Subcutaneous abdominal adipose tissue (tissue), 5 donors: ENCODE data around the gene IFITM1.
"Not testable (repeated sequence)": the region's sequence is repeated elsewhere in the genome, so short reads cannot be mapped to it uniquely, and the experiment has no call there.

Experiments used
- H3K27ac ChIP-seq: one replicate; pipeline ENCODE4 v1.7.0; 2013; ENCODE audit warnings: low read depth, mild to moderate bottlenecking, inconsistent platforms, low read length, moderate library complexity
- H3K27me3 ChIP-seq, 5 donors: one replicate each; pipeline ENCODE4 v1.7.0; 2013; ENCODE audit warnings: low read length in 5 of 5, inconsistent platforms in 1 of 5; ENCODE audit not compliant: control insufficient read depth in 5 of 5, insufficient read depth in 4 of 5
- H3K36me3 ChIP-seq, 5 donors: one replicate each; pipeline ENCODE4 v1.7.0; 2013; ENCODE audit warnings: low read length in 5 of 5; ENCODE audit not compliant: control insufficient read depth in 5 of 5, insufficient read depth in 5 of 5
- H3K4me1 ChIP-seq, 5 donors: one replicate each; pipeline ENCODE4 v1.7.0; 2013; ENCODE audit warnings: low read length in 5 of 5, mild to moderate bottlenecking in 3 of 5, moderate library complexity in 1 of 5; ENCODE audit not compliant: control insufficient read depth in 5 of 5, insufficient read depth in 5 of 5
- H3K4me3 ChIP-seq, 5 donors: one replicate each; pipeline ENCODE4 v1.7.0; 2013; ENCODE audit warnings: low read length in 5 of 5, low read depth in 1 of 5
- H3K9ac ChIP-seq, 5 donors: one replicate each; pipeline ENCODE4 v1.7.0; 2013; ENCODE audit warnings: low read length in 5 of 5, mild to moderate bottlenecking in 4 of 5, moderate library complexity in 3 of 5
- H3K9me3 ChIP-seq, 5 donors: one replicate each; pipeline ENCODE4 v1.7.0; 2013; ENCODE audit warnings: low read length in 5 of 5; ENCODE audit not compliant: control insufficient read depth in 5 of 5
- donor health status: healthy.
- donor health status: healthy.
- donor health status: healthy.
- donor health status: healthy.
- donor health status: healthy.

The IFITM1 gene

DNA sequence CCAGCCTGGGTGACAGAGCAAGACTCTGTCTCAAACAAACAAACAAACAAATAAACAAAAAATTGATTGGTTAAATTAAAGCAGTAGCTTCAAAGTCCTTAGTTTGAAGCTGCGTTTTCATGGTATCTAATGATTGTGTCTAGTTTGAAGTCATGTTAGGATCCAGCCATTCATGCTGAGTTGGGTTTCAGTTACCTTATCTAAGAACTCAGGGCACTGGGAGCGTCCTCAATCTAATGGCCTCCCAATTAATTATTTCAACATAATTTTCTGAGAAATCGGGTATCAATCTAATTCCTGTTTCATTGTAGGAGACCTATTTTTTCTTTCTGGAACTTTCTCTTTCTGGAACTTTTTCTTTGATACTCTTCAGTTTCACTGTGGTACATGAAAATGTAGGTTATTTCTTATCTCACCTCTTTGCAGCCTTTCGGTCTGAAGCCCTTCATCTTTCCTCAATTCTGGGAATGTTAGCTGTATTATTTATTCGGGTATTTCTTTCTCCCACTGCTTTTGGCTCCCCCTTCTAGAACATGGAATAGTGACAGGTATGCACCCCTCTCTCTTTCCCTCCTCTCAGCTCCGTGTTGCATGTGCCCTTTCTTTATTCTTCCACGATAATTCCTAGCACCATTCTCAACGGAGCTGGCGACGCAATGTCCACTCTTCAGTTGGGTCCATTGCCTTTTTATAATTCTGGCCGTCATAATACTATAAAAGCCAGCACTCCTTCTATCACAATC is 31.2 kb downstream of the IFITM1 start:
- no peak overlapping the region for H3K4me3 ChIP-seq
- H3K36me3 ChIP-seq, result no peaks in the 10 kb centered on the region
- H3K4me1 ChIP-seq, result no peaks in the 10 kb centered on the region
- H3K27me3 ChIP-seq, result no peaks in the 10 kb centered on the region
- no peak overlapping the region for H3K9ac ChIP-seq
- H3K27ac ChIP-seq, result no peak overlapping the region
- H3K9me3 ChIP-seq, result no peaks in the 10 kb centered on the region

DNA sequence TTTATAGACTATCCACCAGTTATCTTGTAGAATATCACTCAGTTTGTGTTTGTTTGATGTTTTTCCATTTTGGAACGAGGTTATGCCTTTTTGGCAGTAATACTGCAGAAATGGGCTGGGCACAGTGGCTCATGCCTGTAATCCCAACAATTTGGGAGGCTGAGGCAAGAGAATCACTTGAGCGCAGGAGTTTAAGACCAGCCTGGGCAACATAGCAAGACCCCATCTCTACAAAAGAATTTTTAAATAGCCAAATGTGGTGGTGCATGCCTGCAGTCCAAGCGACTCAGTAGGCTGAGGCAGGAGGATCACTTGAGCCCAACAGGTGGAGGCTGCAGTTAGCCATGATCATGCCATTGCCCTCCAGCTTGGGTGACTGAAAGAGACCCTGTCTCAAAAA is 32.7 kb downstream of the IFITM1 start:
- Histone ChIP-seq H3K9me3 (no peaks in the 10 kb centered on the region), H3K4me3 (no peak overlapping the region), H3K36me3 (no peaks in the 10 kb centered on the region), H3K9ac (no peak overlapping the region), H3K27ac (no peak overlapping the region), H3K4me1 (peaks cover 0 to 10% (median 5%) of the 10 kb centered on the region in 5 donors), H3K27me3 (no peaks in the 10 kb centered on the region)

DNA sequence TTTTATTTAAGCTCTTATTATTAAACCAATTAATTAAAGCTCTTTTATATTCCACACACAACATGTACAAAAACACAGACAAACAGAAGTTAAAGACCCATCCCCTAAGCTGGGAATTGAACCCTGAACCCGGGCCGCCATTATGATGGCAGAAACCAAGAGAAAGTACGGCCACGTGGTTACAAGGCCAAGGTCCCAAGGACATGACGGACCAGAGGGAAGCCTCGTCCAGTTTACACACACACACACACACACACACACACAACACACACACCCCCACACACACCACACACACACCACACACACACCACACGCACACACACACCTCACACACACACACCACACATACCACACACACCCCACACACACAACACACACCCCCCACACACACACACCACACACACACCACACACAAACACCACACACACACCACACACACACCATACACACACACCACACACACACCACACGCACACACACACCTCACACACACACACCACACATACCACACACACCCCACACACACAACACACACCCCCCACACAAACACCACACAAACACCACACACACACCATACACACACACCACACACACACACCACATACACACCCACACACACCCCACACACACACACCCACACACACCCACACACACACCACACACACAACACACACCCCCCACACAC is 35.6 kb downstream of the IFITM1 start:
- H3K27ac ChIP-seq, H3K27me3 ChIP-seq, H3K36me3 ChIP-seq, H3K9ac ChIP-seq, H3K9me3 ChIP-seq, H3K4me3 ChIP-seq: not testable (repeated sequence)
- H3K4me1 ChIP-seq, result peaks cover 5 to 27% (median 18%) of the 10 kb centered on the region in 5 donors

DNA sequence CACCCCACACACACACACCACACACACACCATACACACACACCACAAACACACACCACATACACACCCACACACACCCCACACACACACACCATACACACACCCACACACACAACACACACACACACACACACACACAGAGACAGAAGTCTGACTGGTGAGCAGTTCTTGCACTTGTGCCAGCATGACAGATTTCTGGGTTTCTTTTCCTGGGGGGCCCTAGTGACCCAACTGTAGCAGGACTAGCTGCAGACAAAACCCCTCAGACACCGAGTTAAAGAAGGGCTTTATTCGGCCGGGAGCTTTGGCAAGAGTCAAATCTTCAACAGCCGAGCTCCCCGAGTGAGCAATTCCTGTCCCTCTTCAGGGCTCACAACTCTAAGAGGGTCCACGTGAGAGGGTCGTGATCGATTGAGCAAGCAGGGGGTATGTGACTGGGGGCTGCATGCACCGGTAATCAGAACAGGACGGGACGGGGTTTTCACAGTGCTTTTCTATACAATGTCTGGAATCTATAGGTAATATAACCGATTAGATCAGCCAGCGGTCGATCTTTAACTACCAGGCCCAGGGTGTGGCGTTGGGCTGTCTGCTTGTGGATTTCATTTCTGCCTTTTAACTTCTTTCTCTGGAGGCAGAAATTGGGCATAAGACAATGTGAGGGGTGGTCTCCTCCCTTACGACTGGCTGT is 36.3 kb downstream of the IFITM1 start:
- H3K9ac ChIP-seq, H3K27me3 ChIP-seq, H3K4me3 ChIP-seq, H3K9me3 ChIP-seq, H3K27ac ChIP-seq, H3K36me3 ChIP-seq: not testable (repeated sequence)
- peaks cover 5 to 29% (median 20%) of the 10 kb centered on the region in 5 donors for H3K4me1 ChIP-seq

DNA sequence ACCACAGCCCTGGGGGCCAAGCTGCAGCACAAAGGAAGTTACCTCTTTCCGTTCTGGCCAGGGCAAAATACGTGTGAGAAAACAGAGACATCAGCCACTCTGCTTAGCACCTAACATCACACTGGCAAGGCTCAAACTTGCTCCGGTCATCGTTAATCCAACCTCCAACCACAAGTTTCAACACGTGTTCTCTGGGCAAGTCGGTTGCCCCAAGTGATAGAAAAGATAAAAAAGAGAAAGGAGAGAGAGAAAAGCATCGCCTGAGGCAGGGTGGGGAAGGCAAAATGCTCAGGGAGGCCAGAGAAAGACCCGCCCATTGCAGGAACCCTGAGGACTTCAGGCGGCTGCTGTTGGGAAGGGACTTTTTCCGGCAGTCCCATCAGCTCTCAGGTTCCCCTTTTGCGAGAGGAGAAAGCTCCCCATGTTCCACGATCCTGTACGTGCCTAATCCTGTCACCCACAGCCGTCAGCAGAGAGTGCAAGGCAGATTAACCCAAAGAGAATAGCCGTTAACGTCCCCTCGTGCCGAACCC is 36.9 kb downstream of the IFITM1 start:
- no peaks in the 10 kb centered on the region for H3K27me3 ChIP-seq
- no peaks in the 10 kb centered on the region for H3K9me3 ChIP-seq
- peak overlapping the region in 1 of 5 donors; percentile 14 for H3K9ac ChIP-seq
- H3K27ac ChIP-seq, result no peak overlapping the region
- H3K36me3 ChIP-seq, result no peaks in the 10 kb centered on the region
- H3K4me3 ChIP-seq, result no peak overlapping the region
- H3K4me1 ChIP-seq, result peaks cover 8 to 35% (median 26%) of the 10 kb centered on the region in 5 donors

DNA sequence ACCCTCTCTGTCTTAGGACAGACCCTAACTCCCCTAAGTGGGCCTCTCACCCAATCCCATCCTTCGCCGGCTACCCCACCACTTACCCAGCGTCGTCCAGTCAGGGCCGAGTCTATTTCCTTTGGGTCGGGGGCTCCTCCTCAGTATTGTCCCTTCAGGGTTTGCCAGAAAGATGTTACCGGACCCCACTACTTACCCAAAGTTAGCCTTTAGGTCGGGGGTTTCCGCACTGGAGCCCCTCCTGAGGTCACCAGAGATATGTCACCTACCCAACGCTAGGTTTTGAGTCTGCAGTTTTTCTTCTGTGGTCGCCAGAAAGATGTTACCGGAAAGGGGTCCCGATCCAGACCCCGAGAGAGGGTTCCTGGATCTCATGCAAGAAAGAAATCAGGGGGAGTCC is 37.6 kb downstream of the IFITM1 start:
- peak overlapping the region in 1 of 5 donors; percentile 14 for H3K9ac ChIP-seq
- no peak overlapping the region for H3K27ac ChIP-seq
- no peaks in the 10 kb centered on the region for H3K27me3 ChIP-seq
- H3K9me3 ChIP-seq, result no peaks in the 10 kb centered on the region
- H3K4me1 ChIP-seq, result peaks cover 8 to 35% (median 27%) of the 10 kb centered on the region in 5 donors
- no peaks in the 10 kb centered on the region for H3K36me3 ChIP-seq
- H3K4me3 ChIP-seq, result no peak overlapping the region

DNA sequence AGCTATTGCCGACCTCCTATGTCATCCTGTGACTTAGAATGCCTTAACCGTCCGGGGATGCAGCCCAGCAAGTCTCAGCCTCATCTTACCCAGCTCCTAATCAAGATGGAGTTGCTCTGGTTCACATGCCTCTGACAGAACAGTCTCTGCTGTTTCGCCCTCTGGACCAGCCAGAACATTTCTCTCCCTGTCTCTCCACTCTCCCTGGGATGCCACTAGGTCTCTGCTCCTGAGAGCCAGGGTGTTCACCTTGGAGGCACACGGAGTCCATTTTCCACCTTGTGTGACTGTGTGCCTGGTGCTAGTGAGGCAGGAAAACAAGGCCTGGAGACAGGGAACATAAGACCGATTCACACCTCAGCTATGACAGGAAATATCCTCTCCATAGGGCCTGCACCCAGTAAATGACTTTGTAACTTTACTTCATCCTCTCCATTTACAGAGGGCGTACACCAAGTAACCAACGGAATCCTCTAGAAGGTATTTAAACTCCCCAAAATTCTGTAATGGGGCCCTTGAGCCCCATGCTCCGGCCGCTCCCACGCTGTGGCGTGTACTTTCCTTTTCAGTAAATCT is 38.7 kb downstream of the IFITM1 start:
- Histone ChIP-seq H3K9ac (peak overlapping the region in 2 of 5 donors; percentile 41 to 43), H3K4me3 (no peak overlapping the region), H3K9me3 (no peaks in the 10 kb centered on the region), H3K27ac (peak overlapping the region; percentile 97), H3K36me3 (no peaks in the 10 kb centered on the region), H3K4me1 (peaks cover 8 to 35% (median 27%) of the 10 kb centered on the region in 5 donors), H3K27me3 (peaks cover 0 to 4% (median 0%) of the 10 kb centered on the region in 5 donors)

DNA sequence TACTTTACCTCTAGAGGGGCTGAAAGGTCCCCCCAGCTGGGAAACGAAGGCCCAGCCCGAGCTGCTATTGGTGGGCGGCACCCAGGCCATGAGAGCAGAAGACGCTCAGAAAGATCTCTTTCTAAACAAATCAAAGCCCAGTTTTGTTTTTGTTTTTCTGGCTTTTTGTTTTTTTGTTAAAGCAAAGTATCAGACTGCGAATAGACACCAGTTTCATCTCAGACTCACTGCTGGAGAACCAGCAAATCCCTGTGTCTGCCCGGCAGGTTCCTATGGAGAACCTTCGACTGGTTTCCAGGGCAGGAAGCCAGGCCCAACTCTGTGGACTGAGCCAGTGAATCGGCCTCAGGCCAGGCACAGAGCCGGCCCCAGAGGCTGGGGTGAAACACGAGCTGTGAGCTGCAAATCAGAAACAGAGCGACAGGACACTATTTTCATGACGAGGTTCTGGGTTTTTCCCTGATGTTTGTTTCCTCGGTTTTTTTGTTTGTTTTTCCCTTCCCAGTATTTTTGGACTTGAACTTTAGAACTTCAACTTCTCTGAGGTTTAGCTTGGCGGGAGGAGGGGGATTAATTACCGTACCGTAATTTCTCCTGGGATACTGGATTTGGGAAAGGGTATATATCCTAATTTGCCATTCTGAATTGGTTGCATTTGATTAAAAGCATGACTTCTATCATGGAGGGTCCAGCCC is 39.5 kb downstream of the IFITM1 start:
- Histone ChIP-seq H3K27me3 (peaks cover 0 to 7% (median 0%) of the 10 kb centered on the region in 5 donors), H3K4me3 (peak overlapping the region in 1 of 5 donors; percentile 10), H3K27ac (peak overlapping the region; percentile 97), H3K9ac (peak overlapping the region; percentile 15 to 77 (median 70)), H3K9me3 (no peaks in the 10 kb centered on the region), H3K4me1 (peaks cover 8 to 35% (median 27%) of the 10 kb centered on the region in 5 donors), H3K36me3 (no peaks in the 10 kb centered on the region)
